IgD-negative memory B cell (primary cell): Measurements from ENCODE around the gene RCOR1. TPM values are rescaled to one million over a fixed set of nuclear protein-coding genes. Genes with fewer than 3 reads are reported as not detected.
"Not testable (repeated sequence)": the region's sequence is repeated elsewhere in the genome, so short reads cannot be mapped to it uniquely, and the experiment has no call there.

Experiments
- H3K27ac Mint-ChIP-seq, 3 donors: one replicate each; pipeline ENCODE4 v1.8.0; 2020 to 2022; ENCODE audit warnings: mild to moderate bottlenecking in 3 of 3, mixed read lengths in 3 of 3, moderate library complexity in 1 of 3
- H3K27me3 Mint-ChIP-seq: one replicate; pipeline ENCODE4 v1.8.0; 2021; ENCODE audit warnings: mixed read lengths
- H3K36me3 Mint-ChIP-seq: one replicate; pipeline ENCODE4 v1.8.0; 2020; ENCODE audit warnings: mild to moderate bottlenecking, mixed read lengths
- H3K4me1 Mint-ChIP-seq, 3 donors: one replicate each; pipeline ENCODE4 v1.8.0; 2020 to 2022; ENCODE audit warnings: mixed read lengths in 3 of 3, mild to moderate bottlenecking in 1 of 3
- H3K4me3 Mint-ChIP-seq, 4 donors: one replicate each; pipeline ENCODE4 v1.8.0; 2020 to 2022; ENCODE audit warnings: mild to moderate bottlenecking in 4 of 4, mixed read lengths in 4 of 4, moderate library complexity in 3 of 4
- H3K9me3 Mint-ChIP-seq, 3 donors: one replicate each; pipeline ENCODE4 v1.8.0; 2020 to 2021; ENCODE audit warnings: mixed read lengths in 3 of 3, mild to moderate bottlenecking in 1 of 3
- polyA plus RNA-seq: library from polyadenylated mRNA; unstranded; fragments of 300-500 nt; fragmentation: Illumina TruSeq; gene quantifications from one replicate; pipeline ENCODE4 v1.2.3, GENCODE V29; 2021

Gene RCOR1
- 1.2 TPM for polyA plus RNA-seq

GRCh38 chr14:102591944-102592762 is at the start of gene RCOR1:
TSS of gene RCOR1 (plus strand) at chr14:102592649. CDS start at chr14:102592887, 238 bp downstream.
- Mint-ChIP-seq H3K27ac (peak within 1 kb of the TSS; percentile 89 to 100 (median 97)), H3K4me3 (peak within 1 kb of the TSS; percentile 92 to 99 (median 95)), H3K36me3 (no peaks in the 10 kb centered on the region), H3K9me3 (no peaks in the 10 kb centered on the region), H3K27me3 (no peaks in the 10 kb centered on the region), H3K4me1 (peaks cover 7 to 23% (median 14%) of the 10 kb centered on the region in 3 donors)

GRCh38 chr14:102544046-102544746 is 48.3 kb upstream of the RCOR1 start:
- peak overlapping the region in 3 of 4 donors; percentile 54 to 57 (median 55) for H3K4me3 Mint-ChIP-seq
- H3K27me3 Mint-ChIP-seq, result peaks cover 23% of the 10 kb centered on the region
- H3K36me3 Mint-ChIP-seq, result peaks cover 4% of the 10 kb centered on the region
- H3K4me1 Mint-ChIP-seq, result peaks cover 0 to 2% (median 1%) of the 10 kb centered on the region in 3 donors
- H3K27ac Mint-ChIP-seq, result no peak overlapping the region
- H3K9me3 Mint-ChIP-seq, result peaks cover 0 to 2% (median 0%) of the 10 kb centered on the region in 3 donors

- Mint-ChIP-seq H3K27me3 (peaks cover 24% of the 10 kb centered on the region), H3K9me3 (peaks cover 0 to 2% (median 0%) of the 10 kb centered on the region in 3 donors), H3K36me3 (peaks cover 4% of the 10 kb centered on the region), H3K4me1 (peaks cover 0 to 2% (median 1%) of the 10 kb centered on the region in 3 donors), H3K27ac (no peak overlapping the region), H3K4me3 (peak overlapping the region in 3 of 4 donors; percentile 32 to 63 (median 57))
These were observed 47.5 kb upstream of the RCOR1 start for GRCh38 chr14:102544747-102545460.

GRCh38 chr14:102545461-102546265 is 46.8 kb upstream of the RCOR1 start:
- H3K27me3 Mint-ChIP-seq, result peaks cover 26% of the 10 kb centered on the region
- peaks cover 0 to 2% (median 0%) of the 10 kb centered on the region in 3 donors for H3K9me3 Mint-ChIP-seq
- peaks cover 4% of the 10 kb centered on the region for H3K36me3 Mint-ChIP-seq
- H3K27ac Mint-ChIP-seq, result no peak overlapping the region
- peaks cover 0 to 2% (median 1%) of the 10 kb centered on the region in 3 donors for H3K4me1 Mint-ChIP-seq
- peak overlapping the region; percentile 20 to 80 (median 68) for H3K4me3 Mint-ChIP-seq

- H3K27ac Mint-ChIP-seq, result no peak overlapping the region
- H3K9me3 Mint-ChIP-seq, result peaks cover 0 to 2% (median 0%) of the 10 kb centered on the region in 3 donors
- peaks cover 16% of the 10 kb centered on the region for H3K27me3 Mint-ChIP-seq
- H3K4me3 Mint-ChIP-seq, result no peak overlapping the region
- peaks cover 4% of the 10 kb centered on the region for H3K36me3 Mint-ChIP-seq
- H3K4me1 Mint-ChIP-seq, result no peaks in the 10 kb centered on the region
These were observed 43.7 kb upstream of the RCOR1 start for GRCh38 chr14:102548616-102549240.

GRCh38 chr14:102550927-102551401 is 41.5 kb upstream of the RCOR1 start:
- H3K4me3 Mint-ChIP-seq, result peak overlapping the region in 1 of 4 donors; percentile 43
- not testable (repeated sequence) for H3K36me3 Mint-ChIP-seq, H3K9me3 Mint-ChIP-seq, H3K27me3 Mint-ChIP-seq, H3K4me1 Mint-ChIP-seq
- H3K27ac Mint-ChIP-seq, result peak overlapping the region in 1 of 3 donors; percentile 10

GRCh38 chr14:102551995-102552705 is 40.3 kb upstream of the RCOR1 start:
- peaks cover 0 to 2% (median 0%) of the 10 kb centered on the region in 3 donors for H3K9me3 Mint-ChIP-seq
- no peaks in the 10 kb centered on the region for H3K4me1 Mint-ChIP-seq
- H3K27ac Mint-ChIP-seq, result no peak overlapping the region
- H3K4me3 Mint-ChIP-seq, result no peak overlapping the region
- no peaks in the 10 kb centered on the region for H3K36me3 Mint-ChIP-seq
- H3K27me3 Mint-ChIP-seq, result peaks cover 8% of the 10 kb centered on the region

- H3K36me3 Mint-ChIP-seq, result no peaks in the 10 kb centered on the region
- peak overlapping the region in 2 of 3 donors; percentile 39 to 47 for H3K27ac Mint-ChIP-seq
- H3K4me1 Mint-ChIP-seq, result peaks cover 0 to 2% (median 0%) of the 10 kb centered on the region in 3 donors
- peaks cover 1% of the 10 kb centered on the region for H3K27me3 Mint-ChIP-seq
- H3K4me3 Mint-ChIP-seq, result peak overlapping the region; percentile 79 to 85 (median 80)
- no peaks in the 10 kb centered on the region for H3K9me3 Mint-ChIP-seq
These were observed 37.3 kb upstream of the RCOR1 start for GRCh38 chr14:102554821-102555819.

GRCh38 chr14:102556098-102556677 is 36.3 kb upstream of the RCOR1 start:
- Mint-ChIP-seq H3K4me3 (peak overlapping the region; percentile 25 to 81 (median 71)), H3K36me3 (no peaks in the 10 kb centered on the region), H3K27ac (peak overlapping the region in 1 of 3 donors; percentile 27), H3K27me3 (no peaks in the 10 kb centered on the region), H3K9me3 (no peaks in the 10 kb centered on the region), H3K4me1 (peaks cover 4 to 9% (median 6%) of the 10 kb centered on the region in 3 donors)

GRCh38 chr14:102557434-102558226 is 34.8 kb upstream of the RCOR1 start:
- Mint-ChIP-seq H3K27ac (peak overlapping the region in 1 of 3 donors; percentile 73), H3K4me1 (peaks cover 4 to 9% (median 7%) of the 10 kb centered on the region in 3 donors), H3K9me3 (no peaks in the 10 kb centered on the region), H3K36me3 (no peaks in the 10 kb centered on the region), H3K4me3 (peak overlapping the region in 1 of 4 donors; percentile 58), H3K27me3 (no peaks in the 10 kb centered on the region)

GRCh38 chr14:102558556-102558955 is 33.9 kb upstream of the RCOR1 start:
- Mint-ChIP-seq H3K4me1 (peaks cover 4 to 9% (median 7%) of the 10 kb centered on the region in 3 donors), H3K27me3 (no peaks in the 10 kb centered on the region), H3K36me3 (no peaks in the 10 kb centered on the region), H3K27ac (no peak overlapping the region), H3K4me3 (peak overlapping the region in 1 of 4 donors; percentile 52), H3K9me3 (no peaks in the 10 kb centered on the region)
